ENCODE data around the gene DAPK2. TPM values are rescaled to one million over a fixed set of nuclear protein-coding genes. Genes with fewer than 3 reads are reported as not detected.

The DAPK2 gene
- total RNA-seq, 1 donor from 2014 or later, result 39.0 TPM

DNA sequence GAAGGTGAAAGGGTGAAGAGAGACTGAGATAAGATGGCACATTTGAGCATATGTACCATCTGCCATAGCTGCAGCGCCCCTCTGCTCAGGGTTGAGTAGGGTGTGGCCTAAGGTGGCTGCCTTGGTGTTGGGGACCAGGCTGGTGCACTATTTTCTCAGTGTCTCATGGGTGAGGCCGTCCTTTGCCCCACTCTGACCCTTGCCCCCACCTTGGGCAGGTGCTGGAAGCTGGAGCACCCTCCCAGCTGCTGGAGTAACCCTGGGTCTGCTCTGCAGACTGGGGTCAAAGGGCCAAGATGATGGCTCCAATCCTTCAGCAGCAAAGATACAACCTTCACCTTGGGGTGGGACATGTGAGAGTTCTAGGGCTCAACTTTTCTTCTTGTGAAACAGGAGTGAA lies 69.2 kb downstream of the DAPK2 start:
- Histone ChIP-seq H3K9me3 (replicated peaks) (no peaks in the 10 kb centered on the region), H3K27ac (replicated peaks) (peak overlapping the region; percentile 95), H3K27me3 (ENCODE audit: low read depth) (no peaks in the 10 kb centered on the region), H3K4me1 (peaks cover 82% of the 10 kb centered on the region), H3K36me3 (no peaks in the 10 kb centered on the region), H3K4me3 (no peak overlapping the region)
- no peak for DNase-seq
- intact Hi-C loops (cut with micrococcal nuclease), result no loop called here
- TF ChIP-seq, protein P1, sequence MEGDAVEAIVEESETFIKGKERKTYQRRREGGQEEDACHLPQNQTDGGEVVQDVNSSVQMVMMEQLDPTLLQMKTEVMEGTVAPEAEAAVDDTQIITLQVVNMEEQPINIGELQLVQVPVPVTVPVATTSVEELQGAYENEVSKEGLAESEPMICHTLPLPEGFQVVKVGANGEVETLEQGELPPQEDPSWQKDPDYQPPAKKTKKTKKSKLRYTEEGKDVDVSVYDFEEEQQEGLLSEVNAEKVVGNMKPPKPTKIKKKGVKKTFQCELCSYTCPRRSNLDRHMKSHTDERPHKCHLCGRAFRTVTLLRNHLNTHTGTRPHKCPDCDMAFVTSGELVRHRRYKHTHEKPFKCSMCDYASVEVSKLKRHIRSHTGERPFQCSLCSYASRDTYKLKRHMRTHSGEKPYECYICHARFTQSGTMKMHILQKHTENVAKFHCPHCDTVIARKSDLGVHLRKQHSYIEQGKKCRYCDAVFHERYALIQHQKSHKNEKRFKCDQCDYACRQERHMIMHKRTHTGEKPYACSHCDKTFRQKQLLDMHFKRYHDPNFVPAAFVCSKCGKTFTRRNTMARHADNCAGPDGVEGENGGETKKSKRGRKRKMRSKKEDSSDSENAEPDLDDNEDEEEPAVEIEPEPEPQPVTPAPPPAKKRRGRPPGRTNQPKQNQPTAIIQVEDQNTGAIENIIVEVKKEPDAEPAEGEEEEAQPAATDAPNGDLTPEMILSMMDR (IDR thresholded peaks at IDR 0.05; ENCODE audit: borderline replicate concordance), result no peak

DNA sequence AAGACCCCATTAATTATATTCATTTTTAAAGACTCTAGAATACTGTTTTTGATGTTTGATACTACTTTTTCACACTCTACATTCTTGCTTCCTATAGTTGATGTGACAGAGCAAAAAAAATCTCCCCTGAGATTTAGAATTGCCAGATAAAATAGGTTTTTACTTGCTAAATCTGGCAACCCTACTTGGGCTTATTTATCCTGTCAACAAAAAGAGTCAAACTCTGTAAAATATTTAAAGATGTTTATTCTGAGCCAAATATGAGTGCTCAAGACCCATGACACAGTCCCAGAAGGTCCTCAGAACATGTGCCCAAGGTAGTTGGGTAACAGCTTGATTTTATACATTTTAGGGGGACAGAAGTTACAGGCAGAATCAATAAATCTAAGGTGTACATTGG lies 72.3 kb downstream of the DAPK2 start:
- H3K4me3 ChIP-seq, result no peak overlapping the region
- H3K27me3 ChIP-seq (ENCODE audit: low read depth), result no peaks in the 10 kb centered on the region
- no peaks in the 10 kb centered on the region for H3K9me3 ChIP-seq (replicated peaks)
- H3K27ac ChIP-seq (replicated peaks), result peak overlapping the region; percentile 95
- DNase-seq, result no peak
- H3K36me3 ChIP-seq, result no peaks in the 10 kb centered on the region
- H3K4me1 ChIP-seq, result peaks cover 89% of the 10 kb centered on the region
- TF ChIP-seq, protein P1 (IDR thresholded peaks at IDR 0.05; ENCODE audit: borderline replicate concordance), result no peak
- intact Hi-C loops (cut with micrococcal nuclease), result no loop called here

DNA sequence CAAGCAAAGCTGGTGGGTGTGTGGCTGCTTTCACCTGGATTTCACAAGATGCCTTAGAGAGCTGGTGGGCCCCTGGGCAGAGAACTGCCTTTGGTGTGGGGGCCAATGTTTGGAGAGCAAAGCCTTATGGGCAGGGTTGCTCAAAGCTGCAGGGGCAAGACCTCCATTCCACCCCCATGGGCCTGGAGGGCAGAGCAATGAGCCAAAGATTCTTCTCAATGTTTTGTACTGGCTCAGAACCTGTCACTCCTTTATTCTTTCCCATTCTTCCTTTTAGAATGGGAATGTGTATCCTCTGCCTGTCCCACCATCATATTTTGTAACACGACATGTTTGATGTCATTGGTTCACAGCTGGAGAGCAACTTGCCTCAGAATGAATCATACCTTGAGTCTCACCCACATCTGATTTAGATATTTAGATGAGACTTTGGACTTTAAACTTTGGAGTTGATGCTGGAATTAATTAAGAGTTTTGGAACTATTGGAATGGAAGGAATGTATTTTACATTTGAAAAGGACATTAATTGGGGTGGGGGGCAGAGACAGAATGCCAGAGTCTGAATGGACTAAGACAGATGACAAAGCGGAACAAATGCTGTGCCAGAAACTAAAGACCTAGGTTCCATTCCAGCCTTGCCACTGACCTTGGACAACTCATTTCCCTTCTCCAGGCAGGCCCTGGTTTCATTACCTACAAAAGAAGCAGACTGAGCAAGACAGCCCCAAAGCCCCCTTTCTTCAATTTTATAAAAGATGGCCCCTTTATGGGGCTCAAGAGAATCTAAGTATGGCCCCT lies 72.9 kb downstream of the DAPK2 start:
- Histone ChIP-seq H3K4me1 (peaks cover 91% of the 10 kb centered on the region), H3K27ac (replicated peaks) (peak overlapping the region; percentile 95), H3K27me3 (ENCODE audit: low read depth) (no peaks in the 10 kb centered on the region), H3K4me3 (no peak overlapping the region), H3K9me3 (replicated peaks) (no peaks in the 10 kb centered on the region), H3K36me3 (no peaks in the 10 kb centered on the region)
- TF ChIP-seq, protein P1 (IDR thresholded peaks at IDR 0.05; ENCODE audit: borderline replicate concordance), result no peak
- intact Hi-C loops (cut with micrococcal nuclease), result no loop called here
- no peak for DNase-seq

DNA sequence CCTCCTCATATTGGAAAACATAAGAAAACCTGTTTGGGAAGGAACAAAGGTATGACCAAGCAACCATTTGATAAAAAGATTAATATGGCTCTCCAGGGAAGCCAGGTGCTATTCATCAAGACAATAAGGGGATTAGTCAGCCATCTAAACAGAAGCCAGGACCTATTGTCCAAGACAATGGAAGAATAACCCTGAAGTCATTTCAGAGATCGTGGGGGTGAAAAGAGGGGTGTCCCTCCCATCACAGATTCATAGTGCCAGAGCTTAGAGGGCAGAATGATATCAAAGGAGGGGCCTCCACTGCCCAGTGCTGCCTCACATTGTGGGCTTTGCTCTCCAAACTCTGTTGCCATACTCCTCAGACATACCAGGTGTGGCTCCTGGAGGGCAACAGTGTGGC lies 73.5 kb downstream of the DAPK2 start:
- Histone ChIP-seq H3K36me3 (no peaks in the 10 kb centered on the region), H3K27me3 (ENCODE audit: low read depth) (no peaks in the 10 kb centered on the region), H3K4me3 (no peak overlapping the region), H3K9me3 (replicated peaks) (no peaks in the 10 kb centered on the region), H3K27ac (replicated peaks) (peak overlapping the region; percentile 87), H3K4me1 (peaks cover 91% of the 10 kb centered on the region)
- intact Hi-C loops (cut with micrococcal nuclease), result no loop called here
- TF ChIP-seq, protein P1 (IDR thresholded peaks at IDR 0.05; ENCODE audit: borderline replicate concordance), result no peak
- DNase-seq, result no peak

DNA sequence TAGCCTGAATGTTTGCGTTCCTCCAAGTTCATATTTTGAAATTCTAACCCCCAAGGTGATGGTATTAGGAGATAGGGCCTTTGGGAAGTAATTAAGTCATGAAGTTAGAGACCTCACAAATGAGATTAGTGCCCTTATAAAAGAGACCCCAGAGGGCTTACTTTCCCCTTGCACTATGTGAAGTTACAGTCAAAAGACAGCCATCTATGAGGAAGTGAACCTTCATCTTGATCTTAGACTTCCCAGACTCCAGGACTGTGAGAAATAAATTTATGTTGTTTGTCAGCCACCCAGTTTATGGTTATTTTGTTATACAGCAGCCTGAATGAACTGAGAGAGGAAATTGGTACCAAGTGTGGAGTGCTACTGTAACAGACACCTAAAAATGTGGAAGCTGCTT lies 74.4 kb downstream of the DAPK2 start:
- no peak overlapping the region for H3K4me3 ChIP-seq
- TF ChIP-seq, protein P1 (IDR thresholded peaks at IDR 0.05; ENCODE audit: borderline replicate concordance), result no peak
- H3K4me1 ChIP-seq, result peaks cover 92% of the 10 kb centered on the region
- H3K36me3 ChIP-seq, result no peaks in the 10 kb centered on the region
- intact Hi-C loops (cut with micrococcal nuclease), result no loop called here
- H3K9me3 ChIP-seq (replicated peaks), result no peaks in the 10 kb centered on the region
- no peaks in the 10 kb centered on the region for H3K27me3 ChIP-seq (ENCODE audit: low read depth)
- H3K27ac ChIP-seq (replicated peaks), result peak overlapping the region; percentile 87
- no peak for DNase-seq
